Measurements from ENCODE around the gene CKS2.
"Not testable (repeated sequence)": the region's sequence is repeated elsewhere in the genome, so short reads cannot be mapped to it uniquely, and the experiment has no call there.

Gene CKS2

GRCh38 chr9:89311346-89312221, 589 bp downstream of the CKS2 start:
- DNase-seq (ENCODE audit: low read depth, low spot score): no peak

DNA sequence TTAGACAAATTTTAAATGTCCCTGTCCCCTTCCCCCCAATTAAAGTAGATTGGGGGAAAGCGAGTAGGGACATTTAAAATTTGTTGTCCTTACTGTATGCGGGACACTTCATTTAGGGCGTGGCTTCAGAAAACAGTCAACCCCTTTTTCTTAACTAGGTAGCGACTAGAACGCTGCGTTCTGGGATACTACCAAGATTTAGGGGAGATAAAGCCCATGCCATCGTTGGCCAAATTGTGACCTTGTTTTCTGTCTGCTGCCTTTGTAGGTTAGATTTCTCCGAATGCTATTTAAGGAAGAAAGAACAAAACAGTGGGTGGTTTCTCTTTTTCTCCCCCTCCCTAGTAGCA, 1.2 kb downstream of the CKS2 start:
- no peak for DNase-seq (ENCODE audit: low read depth, low spot score)

DNA sequence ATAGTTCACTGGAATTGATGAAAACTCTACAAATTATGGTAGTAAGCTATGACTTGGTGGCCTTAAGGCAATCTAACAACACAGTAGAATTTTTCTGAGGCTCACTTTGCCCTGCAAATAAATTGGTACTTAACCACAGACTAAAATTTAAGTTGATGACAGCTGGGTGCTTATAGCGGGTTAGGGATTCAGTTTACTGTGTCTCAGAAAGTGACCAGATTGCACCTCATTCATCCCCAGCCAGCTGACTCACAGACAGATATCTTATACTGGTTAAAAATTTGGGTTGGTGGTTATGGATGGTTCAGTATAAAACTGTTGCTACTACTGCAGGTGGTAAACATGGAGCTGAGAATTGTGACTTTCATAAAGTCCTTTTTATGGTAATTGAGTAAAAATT, 2.8 kb downstream of the CKS2 start:
- DNase-seq (ENCODE audit: low read depth, low spot score): no peak

DNA sequence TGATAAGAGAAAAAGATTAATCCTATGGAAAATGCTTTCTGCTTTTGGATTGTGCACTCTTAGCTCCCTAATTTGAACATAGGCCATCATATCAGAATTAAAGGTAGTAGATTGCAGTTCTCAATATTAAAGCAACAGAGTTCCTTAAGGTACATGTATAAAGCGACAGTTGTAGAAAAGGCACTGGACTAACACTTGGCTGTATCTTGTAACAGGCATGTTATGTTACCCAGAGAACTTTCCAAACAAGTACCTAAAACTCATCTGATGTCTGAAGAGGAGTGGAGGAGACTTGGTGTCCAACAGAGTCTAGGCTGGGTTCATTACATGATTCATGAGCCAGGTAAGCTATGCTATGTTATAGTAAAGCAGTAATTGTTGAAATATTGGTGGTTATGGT, 4.0 kb downstream of the CKS2 start:
- DNase-seq (ENCODE audit: low read depth, low spot score): no peak

DNA sequence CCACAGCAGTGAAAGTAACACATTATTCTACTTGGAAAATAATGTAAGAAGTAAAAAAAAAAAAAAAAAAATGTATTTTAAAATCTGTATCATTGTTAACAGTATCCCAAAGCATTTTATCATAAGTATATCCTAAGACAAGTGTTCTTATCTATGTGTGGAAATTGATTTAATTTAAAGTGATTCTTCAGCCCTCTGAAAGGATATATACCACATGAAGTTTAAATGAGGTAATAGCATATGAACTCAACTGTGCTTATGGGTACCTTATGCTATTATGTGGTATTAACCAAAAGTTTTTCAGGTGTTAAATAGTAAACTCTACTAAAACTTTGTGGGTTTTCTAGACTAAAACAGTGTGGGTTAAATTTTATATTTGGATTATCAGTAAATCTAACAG, 4.5 kb downstream of the CKS2 start:
- no peak for DNase-seq (ENCODE audit: low read depth, low spot score)

GRCh38 chr9:89317282-89317681, 6.3 kb downstream of the CKS2 start:
- DNase-seq (ENCODE audit: low read depth, low spot score): no peak

- peak; percentile 85 for DNase-seq (ENCODE audit: low read depth, low spot score)
Observed at GRCh38 chr9:89318123-89319014, 7.4 kb downstream of the CKS2 start, which contains the start of gene SECISBP2. TSS of gene SECISBP2 (plus strand) at chr9:89318500. CDS start at chr9:89318577, 77 bp downstream.

DNA sequence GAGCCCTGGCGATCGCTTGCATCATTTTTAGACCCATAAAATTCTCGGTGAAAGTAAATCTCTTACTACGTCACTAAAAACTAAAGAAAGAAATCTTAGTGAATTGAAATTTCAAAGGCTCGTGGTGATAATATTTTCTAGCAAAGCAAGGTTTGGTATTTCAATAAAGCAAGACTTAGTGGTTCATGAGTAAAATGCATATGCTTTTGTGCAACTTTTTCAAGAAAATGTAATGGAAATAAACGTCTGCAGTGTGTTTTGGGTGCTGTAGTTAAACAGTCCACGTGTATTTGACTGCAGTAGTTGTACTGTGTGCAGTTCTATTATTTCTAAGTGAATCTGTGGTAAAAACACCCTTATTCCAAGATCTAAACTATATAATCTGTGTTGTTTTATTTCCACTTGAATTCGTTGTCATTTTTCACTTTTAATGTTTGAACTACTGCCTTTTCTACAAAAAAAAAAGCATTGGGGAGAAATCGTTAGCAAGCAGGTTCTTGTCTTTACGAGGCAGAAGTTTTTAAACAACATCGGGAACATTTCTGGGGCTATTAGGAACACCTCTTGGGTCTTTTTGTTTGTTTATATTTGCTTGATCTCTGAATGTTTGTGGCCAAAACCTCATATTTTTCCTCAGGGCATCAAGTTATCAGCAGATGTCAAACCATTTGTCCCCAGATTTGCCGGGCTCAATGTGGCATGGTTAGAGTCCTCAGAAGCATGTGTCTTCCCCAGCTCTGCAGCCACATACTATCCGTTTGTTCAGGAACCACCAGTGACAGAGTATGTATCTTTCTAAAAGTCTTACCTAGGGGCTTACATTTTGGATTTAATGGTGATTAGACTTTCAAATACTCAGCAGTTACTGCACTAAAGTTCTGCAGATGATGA, 8.3 kb downstream of the CKS2 start:
- DNase-seq (ENCODE audit: low read depth, low spot score): no peak

DNA sequence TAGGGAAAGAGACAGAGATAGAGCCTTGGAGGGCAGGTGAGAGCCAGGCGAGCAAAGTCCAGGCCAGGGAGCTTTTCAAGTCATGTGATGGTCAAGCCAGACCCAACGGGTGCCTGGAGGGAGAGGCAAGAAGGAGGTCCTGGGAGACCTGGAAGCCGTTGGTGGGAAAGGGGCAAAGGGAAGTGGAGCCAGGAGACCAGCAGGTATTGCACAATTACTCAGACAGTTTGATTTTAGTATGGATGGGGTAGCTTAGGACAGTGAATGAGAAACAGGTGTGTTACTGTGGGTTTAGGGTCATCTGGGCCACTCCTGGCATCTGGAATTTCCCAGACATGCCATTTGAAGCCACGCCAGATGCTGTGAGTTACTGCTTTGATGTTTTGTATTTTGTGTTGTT, 12.4 kb downstream of the CKS2 start:
- no peak for DNase-seq (ENCODE audit: low read depth, low spot score)

DNA sequence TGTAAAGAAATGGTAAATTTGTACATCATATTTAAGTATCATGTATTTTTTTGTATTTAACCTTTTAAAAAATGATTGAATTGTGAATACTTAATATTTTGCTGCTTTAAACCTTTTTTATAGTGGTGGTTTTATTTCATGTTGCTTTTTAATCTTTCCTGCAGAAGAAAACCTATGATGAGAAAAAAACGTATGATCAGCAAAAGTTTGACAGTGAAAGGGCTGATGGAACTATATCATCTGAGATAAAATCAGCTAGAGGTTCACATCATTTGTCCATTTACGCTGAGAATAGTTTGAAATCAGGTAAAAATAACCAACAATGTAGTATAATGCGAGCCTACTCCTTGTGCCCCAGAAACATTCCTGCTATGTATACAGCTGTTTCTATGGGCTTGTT, 14.7 kb downstream of the CKS2 start:
- DNase-seq (ENCODE audit: low read depth, low spot score): no peak

DNA sequence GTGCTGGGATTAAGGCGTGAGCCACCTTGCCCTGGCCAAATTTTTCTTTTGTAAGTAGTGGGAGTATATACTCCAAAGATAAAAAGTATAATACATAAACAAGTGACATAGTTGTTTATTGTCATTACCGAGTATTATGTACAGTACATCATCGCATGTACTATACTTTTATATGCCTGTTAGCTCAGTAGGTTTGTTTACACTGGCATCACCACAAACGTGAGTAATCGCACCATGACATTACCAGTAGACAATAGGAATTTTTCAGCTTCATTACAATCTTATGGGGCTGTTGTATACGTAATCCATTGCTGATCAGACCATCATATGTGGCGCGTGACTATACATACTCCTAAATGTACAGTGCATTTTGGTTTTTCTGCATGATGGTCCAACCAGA, 17.1 kb downstream of the CKS2 start:
- DNase-seq (ENCODE audit: low read depth, low spot score): no peak

- DNase-seq (ENCODE audit: low read depth, low spot score): no peak
Observed at GRCh38 chr9:89329917-89330316, 18.9 kb downstream of the CKS2 start.

- DNase-seq (ENCODE audit: low read depth, low spot score): no peak
Observed at GRCh38 chr9:89330513-89330912, 19.5 kb downstream of the CKS2 start.

DNA sequence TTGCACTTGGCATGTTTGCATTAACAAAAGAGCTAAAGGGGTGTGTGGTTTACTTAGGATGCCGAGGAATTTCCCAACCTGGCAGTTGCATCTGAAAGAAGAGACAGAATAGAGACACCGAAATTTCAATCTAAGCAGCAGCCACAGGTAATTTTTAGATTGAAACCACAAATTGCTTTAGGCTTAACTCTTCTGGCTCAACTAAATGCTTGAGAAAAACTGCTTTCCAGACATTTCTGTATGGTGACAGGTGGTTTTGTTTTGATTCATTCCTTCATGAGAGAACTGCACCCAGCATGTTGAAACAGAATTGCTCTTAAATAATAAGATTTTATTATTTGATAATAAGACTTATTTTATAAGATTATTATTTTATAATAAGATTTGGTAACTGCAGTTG, 28.8 kb downstream of the CKS2 start:
- no peak for DNase-seq (ENCODE audit: low read depth, low spot score)

DNA sequence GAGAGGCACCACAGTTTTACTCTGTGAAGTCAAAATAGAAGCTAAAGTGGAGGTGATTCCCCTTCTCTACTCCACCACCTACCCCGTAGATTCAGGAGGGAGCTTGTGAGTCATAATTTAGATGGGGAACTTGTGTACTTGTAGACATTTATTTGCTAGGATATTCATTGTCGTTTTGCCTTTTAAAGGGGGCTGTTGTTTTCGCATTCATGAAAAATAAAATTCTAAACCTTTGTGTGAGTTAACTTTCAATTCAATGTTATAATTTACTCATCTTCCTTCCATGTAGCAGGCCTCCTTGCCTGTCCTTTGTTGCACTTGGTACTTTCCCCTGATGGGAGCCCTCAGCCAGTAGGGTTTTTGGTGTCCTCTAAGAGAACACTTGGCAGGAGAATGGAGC, 29.3 kb downstream of the CKS2 start:
- no peak for DNase-seq (ENCODE audit: low read depth, low spot score)

GRCh38 chr9:89342213-89342612, 31.2 kb downstream of the CKS2 start:
- no peak for DNase-seq (ENCODE audit: low read depth, low spot score)

DNA sequence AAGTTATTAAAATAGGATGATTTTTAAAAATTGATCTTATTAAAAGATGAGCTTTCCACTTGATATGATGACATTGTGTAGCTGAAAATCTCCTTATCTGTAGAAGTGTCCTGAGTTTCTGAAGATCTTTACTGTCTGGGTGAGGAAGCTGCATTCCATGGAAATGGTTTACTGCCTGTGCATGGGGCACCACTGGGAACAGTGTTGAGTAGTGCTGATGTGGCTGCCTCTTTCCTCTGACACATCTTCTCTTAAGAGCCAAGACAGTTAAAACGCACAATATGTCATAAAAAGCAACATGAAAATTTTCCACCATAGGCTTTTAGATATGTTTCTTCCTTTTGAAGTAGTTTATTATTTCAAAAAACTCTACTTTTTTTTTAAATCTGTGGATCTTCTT, 32.0 kb downstream of the CKS2 start:
- no peak for DNase-seq (ENCODE audit: low read depth, low spot score)

DNA sequence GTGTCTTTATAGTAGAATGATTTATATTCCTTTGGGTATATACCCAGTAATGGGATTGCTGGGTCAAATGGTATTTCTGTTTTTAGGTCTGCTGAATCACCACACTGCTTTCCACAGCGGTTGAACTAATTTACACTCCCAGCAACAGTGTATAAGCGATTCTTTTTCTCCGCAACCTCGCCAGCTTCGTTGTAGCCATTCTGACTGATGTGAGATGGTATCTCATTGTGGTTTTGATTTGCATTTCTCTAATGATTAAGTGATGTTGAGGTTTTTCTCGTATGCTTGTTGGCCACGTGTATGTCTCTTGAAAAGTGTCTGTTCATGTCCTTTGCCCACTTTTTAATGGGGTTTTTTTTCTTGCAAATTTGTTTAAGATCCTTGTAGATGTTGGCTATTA, 32.8 kb downstream of the CKS2 start:
- not testable (repeated sequence) for DNase-seq (ENCODE audit: low read depth, low spot score)

DNA sequence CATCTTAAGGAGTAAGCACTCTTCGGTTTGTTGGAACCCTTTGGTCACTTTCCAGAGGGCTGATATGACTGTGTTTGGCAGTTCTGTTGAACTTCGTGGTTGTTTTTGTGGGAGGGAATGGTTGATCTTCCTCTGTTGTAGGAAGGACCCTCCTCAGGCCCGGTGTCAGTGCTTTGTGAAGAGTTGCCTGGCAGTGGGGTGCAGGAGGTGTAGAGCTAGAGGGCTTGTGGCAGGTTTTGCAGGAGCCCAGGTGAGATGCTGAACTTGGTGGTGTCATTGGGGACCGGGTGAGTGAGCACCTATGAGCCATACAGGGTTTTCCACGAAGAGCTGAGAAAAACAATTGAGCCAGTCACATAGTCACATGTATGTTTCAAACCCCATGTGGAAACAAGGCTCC, 34.5 kb downstream of the CKS2 start:
- no peak for DNase-seq (ENCODE audit: low read depth, low spot score)

DNA sequence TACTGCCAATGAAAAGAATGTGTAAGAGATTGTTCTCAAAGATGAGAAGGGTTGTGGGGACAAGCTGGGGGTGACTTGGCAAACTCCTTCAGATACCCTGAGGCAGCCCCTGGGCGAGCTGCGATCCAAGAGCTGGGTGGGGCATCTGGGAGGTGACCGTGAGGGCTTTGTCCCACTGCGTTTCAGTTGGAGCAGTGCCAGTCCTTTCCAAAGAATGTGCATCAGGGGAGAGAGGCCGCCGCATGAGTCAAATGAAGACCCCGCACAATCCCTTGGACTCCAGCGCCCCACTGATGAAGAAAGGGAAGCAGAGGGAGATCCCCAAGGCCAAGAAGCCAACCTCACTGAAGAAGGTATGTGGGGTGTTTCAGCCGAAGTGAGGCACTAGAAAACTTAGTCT, 35.7 kb downstream of the CKS2 start:
- DNase-seq (ENCODE audit: low read depth, low spot score): no peak

GRCh38 chr9:89347651-89348050, 36.7 kb downstream of the CKS2 start:
- DNase-seq (ENCODE audit: low read depth, low spot score): no peak

DNA sequence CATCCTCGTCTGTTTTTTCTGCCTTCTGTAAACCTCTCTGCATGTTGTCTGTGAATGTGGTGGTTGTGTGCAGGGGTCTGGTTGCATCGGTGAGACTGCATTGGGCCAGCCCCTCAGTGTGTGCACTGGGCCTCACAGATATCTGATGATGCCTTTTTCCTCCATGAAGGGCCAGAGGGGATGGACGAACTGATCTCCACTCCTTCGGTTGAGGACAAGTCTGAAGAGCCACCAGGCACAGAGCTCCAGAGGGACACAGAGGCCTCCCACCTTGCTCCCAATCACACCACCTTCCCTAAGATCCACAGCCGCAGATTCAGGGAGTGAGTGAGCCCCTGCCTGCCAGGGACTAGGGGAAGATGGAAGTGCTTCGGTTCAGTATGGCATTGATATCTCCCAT, 38.6 kb downstream of the CKS2 start:
- no peak for DNase-seq (ENCODE audit: low read depth, low spot score)

Measured in brain pericyte (primary cell).